ENCODE measurements around the gene ZNF74.

DNA sequence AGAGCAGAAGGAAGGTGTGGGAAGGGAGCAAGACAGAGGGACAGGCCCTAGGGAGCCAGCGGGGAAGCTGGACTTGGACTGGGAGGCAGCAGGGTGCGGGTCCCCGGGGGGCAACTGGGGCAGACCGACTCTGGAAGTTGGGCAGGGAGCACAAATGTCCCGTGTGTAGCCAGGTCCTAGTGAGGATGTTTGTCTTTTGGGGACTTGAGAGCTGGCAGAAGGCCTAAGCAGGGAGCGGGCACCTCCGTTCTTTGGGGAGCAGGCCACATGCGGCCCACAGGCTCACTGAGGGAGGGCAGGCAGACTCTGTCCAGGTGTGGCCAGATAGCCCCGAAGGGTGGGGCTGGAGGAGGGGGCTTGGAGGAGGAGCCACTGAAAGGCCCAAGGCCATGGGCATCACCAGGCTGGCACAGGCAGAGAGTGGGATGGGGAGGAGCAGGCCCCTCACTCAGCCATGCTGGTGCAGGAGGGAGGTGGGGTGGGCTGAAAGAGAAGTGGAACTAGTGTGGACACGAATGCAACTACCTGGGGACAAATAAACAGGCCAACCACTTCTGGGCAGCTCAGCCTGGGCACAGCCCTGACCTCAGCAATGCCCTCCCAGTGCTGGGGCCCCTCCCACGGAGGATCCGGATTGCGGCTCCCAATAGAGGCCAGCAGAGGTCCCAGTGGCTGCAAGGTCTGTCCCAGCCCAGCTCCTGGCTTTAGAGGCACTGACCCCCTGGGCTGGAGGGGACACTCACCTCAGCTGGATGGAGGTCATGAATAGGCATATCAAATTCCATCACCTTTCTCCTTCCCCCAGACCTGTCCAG, 44.9 kb downstream of the ZNF74 start:
- TF ChIP-seq CTCF (IDR thresholded peaks at IDR 0.05) = peak; percentile 25
- no peak for TF ChIP-seq EZH2 (IDR thresholded peaks at IDR 0.05)
- TF ChIP-seq EZH2phosphoT487 (IDR thresholded peaks at IDR 0.05) = no peak

Measured in neural progenitor cell (in vitro differentiated cells).